ENCODE data around the gene TRIM42. TPM values are rescaled to one million over a fixed set of nuclear protein-coding genes. Genes with fewer than 3 reads are reported as not detected.

Gene TRIM42
- total and polyA plus RNA-seq, 3 donors from 2014 or later: 12.5 to 39.8 (median 21.4) TPM

DNA sequence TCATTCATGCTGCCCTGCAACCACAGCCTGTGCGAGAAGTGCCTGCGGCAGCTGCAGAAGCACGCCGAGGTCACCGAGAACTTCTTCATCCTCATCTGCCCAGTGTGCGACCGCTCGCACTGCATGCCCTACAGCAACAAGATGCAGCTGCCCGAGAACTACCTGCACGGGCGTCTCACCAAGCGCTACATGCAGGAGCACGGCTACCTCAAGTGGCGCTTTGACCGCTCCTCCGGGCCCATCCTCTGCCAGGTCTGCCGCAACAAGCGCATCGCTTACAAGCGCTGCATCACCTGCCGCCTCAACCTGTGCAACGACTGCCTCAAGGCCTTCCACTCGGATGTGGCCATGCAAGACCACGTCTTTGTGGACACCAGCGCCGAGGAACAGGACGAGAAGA lies 4.7 kb downstream of the TRIM42 start:
- no peak for TF ChIP-seq POLR2A (IDR thresholded peaks at IDR 0.05)
- TF ChIP-seq, protein P1, sequence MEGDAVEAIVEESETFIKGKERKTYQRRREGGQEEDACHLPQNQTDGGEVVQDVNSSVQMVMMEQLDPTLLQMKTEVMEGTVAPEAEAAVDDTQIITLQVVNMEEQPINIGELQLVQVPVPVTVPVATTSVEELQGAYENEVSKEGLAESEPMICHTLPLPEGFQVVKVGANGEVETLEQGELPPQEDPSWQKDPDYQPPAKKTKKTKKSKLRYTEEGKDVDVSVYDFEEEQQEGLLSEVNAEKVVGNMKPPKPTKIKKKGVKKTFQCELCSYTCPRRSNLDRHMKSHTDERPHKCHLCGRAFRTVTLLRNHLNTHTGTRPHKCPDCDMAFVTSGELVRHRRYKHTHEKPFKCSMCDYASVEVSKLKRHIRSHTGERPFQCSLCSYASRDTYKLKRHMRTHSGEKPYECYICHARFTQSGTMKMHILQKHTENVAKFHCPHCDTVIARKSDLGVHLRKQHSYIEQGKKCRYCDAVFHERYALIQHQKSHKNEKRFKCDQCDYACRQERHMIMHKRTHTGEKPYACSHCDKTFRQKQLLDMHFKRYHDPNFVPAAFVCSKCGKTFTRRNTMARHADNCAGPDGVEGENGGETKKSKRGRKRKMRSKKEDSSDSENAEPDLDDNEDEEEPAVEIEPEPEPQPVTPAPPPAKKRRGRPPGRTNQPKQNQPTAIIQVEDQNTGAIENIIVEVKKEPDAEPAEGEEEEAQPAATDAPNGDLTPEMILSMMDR (IDR thresholded peaks at IDR 0.05): no peak
- Histone ChIP-seq H3K4me3 (no peak overlapping the region), H3K27ac (no peak overlapping the region), H3K4me1 (no peaks in the 10 kb centered on the region), H3K36me3 (ENCODE audit: low read depth, missing control alignments) (no peaks in the 10 kb centered on the region), H3K27me3 (no peaks in the 10 kb centered on the region), H3K9me3 (no peaks in the 10 kb centered on the region)
- no peak for DNase-seq
- intact Hi-C loops (cut with DNase I; ENCODE audit: low total_unique reads): no loop called here
- 85% methylated on average over 27 of the region's 27 CpGs; no CpG with 5 or more reads in 1 of the 2 donors for WGBS, 2 donors

DNA sequence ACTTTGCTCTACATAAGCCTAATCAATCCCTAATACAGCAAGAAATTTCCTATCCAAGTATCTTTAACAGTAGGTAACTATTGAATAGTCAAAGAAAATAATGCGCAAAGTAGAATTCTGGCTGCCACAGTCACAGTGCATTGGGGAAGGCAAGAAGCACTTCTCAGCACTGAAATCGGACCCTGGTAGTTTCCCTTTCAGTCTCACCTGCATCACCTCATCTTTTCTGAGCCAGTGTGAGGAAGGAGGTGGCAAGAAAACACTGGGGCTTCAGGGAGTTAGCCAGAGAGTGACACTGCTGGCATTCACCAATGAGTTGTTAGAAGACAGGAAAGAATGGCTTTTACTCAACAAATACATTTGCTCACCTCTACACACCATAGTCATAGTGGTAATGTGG lies 8.3 kb downstream of the TRIM42 start:
- DNase-seq: no peak
- H3K27ac ChIP-seq: no peak overlapping the region
- no peaks in the 10 kb centered on the region for H3K9me3 ChIP-seq
- intact Hi-C loops (cut with DNase I; ENCODE audit: low total_unique reads): no loop called here
- no peaks in the 10 kb centered on the region for H3K36me3 ChIP-seq (ENCODE audit: low read depth, missing control alignments)
- 92 to 96% methylated on average over 2 of the region's 2 CpGs for WGBS, 2 donors
- no peak overlapping the region for H3K4me3 ChIP-seq
- no peaks in the 10 kb centered on the region for H3K27me3 ChIP-seq
- TF ChIP-seq POLR2A (IDR thresholded peaks at IDR 0.05): no peak
- TF ChIP-seq, protein P1 (IDR thresholded peaks at IDR 0.05): no peak
- H3K4me1 ChIP-seq: no peaks in the 10 kb centered on the region

DNA sequence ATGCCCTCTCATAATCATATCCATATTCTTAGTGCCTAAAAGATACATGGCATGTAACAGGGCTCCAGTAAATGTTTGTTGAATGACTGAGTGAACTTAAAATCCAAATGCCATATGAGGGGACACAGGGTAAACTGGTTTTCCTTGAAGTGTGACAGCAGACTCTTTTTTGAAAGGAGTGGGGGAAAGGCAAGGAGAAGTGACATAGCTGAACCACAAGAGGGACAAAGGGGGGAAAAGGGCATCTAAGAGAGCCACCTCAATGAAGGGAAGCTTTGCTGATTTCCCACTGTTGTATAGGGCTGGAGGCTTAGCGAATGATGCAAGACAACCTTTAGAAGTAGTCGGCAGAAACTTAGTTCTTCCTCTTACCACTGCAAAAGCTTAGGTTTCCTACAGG lies 9.1 kb downstream of the TRIM42 start:
- no peaks in the 10 kb centered on the region for H3K9me3 ChIP-seq
- WGBS, 2 donors: 93 to 95% methylated on average over 2 of the region's 2 CpGs
- H3K4me3 ChIP-seq: no peak overlapping the region
- TF ChIP-seq POLR2A (IDR thresholded peaks at IDR 0.05): no peak
- TF ChIP-seq, protein P1 (IDR thresholded peaks at IDR 0.05): no peak
- H3K27ac ChIP-seq: no peak overlapping the region
- intact Hi-C loops (cut with DNase I; ENCODE audit: low total_unique reads): no loop called here
- no peaks in the 10 kb centered on the region for H3K4me1 ChIP-seq
- no peaks in the 10 kb centered on the region for H3K27me3 ChIP-seq
- H3K36me3 ChIP-seq (ENCODE audit: low read depth, missing control alignments): no peaks in the 10 kb centered on the region
- no peak for DNase-seq

DNA sequence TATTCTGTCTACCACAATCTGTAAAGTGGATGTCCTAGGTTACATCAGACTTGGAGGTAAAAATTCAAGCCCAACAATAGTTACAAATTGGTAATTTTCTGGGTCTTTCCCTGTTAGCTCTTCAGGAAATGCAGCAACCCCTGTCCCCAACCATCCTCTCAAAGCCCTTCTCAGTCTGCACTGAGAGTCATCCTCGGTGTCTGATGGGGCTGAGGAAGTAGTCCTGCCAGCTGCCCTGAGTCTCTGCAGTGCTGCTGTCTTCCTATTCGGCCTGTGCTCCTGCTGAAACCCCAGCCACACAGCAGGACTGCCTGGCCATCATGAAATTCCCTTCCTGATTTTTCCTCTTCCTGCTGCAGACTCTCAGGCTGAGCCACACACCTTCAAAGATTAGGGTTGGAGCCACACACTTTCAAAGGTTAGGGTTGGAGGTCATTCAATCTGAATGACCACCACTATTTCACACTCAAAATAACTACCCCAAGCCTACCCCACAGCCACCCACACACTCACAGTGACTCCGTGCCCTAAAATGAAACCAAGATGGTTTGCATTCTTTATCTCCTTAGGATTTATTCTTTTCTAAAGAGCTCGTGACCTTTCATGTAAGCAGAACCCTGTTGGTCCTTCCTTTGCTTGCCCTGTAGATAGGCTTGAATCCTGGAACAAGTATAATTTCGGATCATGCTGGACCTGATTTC lies 17.6 kb downstream of the TRIM42 start:
- intact Hi-C loops (cut with DNase I; ENCODE audit: low total_unique reads): no loop called here
- H3K27ac ChIP-seq: no peak overlapping the region
- no peak overlapping the region for H3K4me3 ChIP-seq
- TF ChIP-seq, protein P1 (IDR thresholded peaks at IDR 0.05): no peak
- no peak for TF ChIP-seq POLR2A (IDR thresholded peaks at IDR 0.05)
- no peaks in the 10 kb centered on the region for H3K4me1 ChIP-seq
- DNase-seq: no peak
- H3K9me3 ChIP-seq: no peaks in the 10 kb centered on the region
- no peaks in the 10 kb centered on the region for H3K36me3 ChIP-seq (ENCODE audit: low read depth, missing control alignments)
- H3K27me3 ChIP-seq: no peaks in the 10 kb centered on the region
- WGBS, 2 donors: 75 to 76% methylated on average over 5 of the region's 5 CpGs

All from testis (tissue), 3 donors.